Stimulated activated naive CD8-positive, alpha-beta T cell treated with anti-CD3 and anti-CD28 coated beads, Interleukin-15, amount 100 ng/mL, for 72 hours (primary cell): ENCODE measurements around the gene JUND.

Source experiments
- ATAC-seq: fragments of 150-1000 bp; cut with Tn5 transposase; 2 replicates; pipeline ENCODE4 v1.10.0; 2021; ENCODE audit warnings: mild to moderate bottlenecking, moderate library complexity
- DNase-seq, 2 donors: peaks; one replicate each; pipeline ENCODE4 v3.0.0; 2021 to 2022
- H3K27ac Mint-ChIP-seq, 2 donors: one replicate each; pipeline ENCODE4 v1.8.0; 2022; ENCODE audit warnings: mild to moderate bottlenecking in 2 of 2, mixed read lengths in 2 of 2, moderate library complexity in 2 of 2
- H3K27me3 Mint-ChIP-seq: one replicate; pipeline ENCODE4 v1.8.0; 2022; ENCODE audit warnings: mixed read lengths
- H3K4me1 Mint-ChIP-seq: one replicate; pipeline ENCODE4 v1.8.0; 2022; ENCODE audit warnings: mild to moderate bottlenecking, mixed read lengths
- H3K4me3 Mint-ChIP-seq, 2 donors: one replicate each; pipeline ENCODE4 v1.8.0; 2022; ENCODE audit warnings: mild to moderate bottlenecking in 2 of 2, mixed read lengths in 2 of 2, moderate library complexity in 1 of 2
- H3K9me3 Mint-ChIP-seq, 2 donors: one replicate each; pipeline ENCODE4 v1.8.0; 2022; ENCODE audit warnings: mixed read lengths in 2 of 2

The JUND gene

DNA sequence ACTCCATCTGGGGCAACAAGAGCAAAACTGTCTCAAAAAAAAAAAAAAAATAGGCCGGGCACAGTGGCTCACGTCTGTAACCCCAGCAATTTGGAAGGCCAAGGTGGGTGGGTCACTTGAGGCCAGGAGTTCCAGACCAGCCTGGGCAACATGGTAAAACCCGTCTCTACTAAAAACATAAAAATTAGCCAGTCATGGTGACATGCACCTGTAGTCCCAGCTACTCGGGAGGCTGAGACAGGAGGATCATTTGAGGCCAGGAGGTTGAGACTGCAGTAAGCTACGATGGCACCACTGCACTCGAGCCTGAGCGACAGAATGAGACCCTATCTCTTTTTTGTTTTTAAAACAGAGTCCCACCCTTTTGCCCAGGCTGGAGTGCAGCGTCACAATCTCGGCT is 11.1 kb downstream of the JUND start:
- Mint-ChIP-seq H3K4me3 (no peak overlapping the region), H3K27ac (no peak overlapping the region), H3K4me1 (peaks cover 14% of the 10 kb centered on the region), H3K9me3 (no peaks in the 10 kb centered on the region), H3K27me3 (no peaks in the 10 kb centered on the region)
- DNase-seq (no peak), ATAC-seq (no peak)

DNA sequence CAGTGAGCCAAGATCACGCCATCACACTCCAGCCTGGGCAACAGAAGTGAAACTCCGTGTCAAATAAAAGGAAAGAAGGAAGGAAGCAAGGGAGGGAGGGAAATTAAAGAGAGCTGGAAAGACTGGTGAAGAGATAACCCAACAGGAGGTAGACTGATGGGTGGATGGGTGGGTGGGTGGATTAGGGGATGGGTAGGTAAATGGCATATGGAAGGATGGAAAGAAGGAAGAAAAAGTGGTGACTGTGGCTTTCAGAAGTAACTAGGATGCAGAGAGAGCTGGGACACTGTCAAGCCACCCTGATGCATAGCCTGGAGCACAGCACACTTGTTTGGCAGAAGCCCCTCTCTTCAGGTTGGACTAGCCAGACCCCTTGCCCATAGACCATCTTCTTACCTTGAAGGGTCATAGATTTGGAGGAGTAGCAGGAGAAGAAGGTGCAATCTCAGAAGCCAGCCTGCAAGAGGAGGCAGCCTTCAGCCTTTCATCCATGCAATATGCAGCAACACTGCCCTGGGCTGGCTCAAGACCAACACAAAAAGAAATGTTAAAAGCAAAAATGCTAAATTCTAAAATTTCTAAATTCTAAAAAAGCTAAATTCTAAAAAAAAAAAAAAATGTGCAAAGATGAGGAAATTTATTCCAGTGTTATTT is 12.2 kb downstream of the JUND start:
- Mint-ChIP-seq H3K4me1 (peaks cover 2% of the 10 kb centered on the region), H3K9me3 (no peaks in the 10 kb centered on the region), H3K4me3 (no peak overlapping the region), H3K27me3 (no peaks in the 10 kb centered on the region), H3K27ac (no peak overlapping the region)
- ATAC-seq (no peak), DNase-seq (no peak)

DNA sequence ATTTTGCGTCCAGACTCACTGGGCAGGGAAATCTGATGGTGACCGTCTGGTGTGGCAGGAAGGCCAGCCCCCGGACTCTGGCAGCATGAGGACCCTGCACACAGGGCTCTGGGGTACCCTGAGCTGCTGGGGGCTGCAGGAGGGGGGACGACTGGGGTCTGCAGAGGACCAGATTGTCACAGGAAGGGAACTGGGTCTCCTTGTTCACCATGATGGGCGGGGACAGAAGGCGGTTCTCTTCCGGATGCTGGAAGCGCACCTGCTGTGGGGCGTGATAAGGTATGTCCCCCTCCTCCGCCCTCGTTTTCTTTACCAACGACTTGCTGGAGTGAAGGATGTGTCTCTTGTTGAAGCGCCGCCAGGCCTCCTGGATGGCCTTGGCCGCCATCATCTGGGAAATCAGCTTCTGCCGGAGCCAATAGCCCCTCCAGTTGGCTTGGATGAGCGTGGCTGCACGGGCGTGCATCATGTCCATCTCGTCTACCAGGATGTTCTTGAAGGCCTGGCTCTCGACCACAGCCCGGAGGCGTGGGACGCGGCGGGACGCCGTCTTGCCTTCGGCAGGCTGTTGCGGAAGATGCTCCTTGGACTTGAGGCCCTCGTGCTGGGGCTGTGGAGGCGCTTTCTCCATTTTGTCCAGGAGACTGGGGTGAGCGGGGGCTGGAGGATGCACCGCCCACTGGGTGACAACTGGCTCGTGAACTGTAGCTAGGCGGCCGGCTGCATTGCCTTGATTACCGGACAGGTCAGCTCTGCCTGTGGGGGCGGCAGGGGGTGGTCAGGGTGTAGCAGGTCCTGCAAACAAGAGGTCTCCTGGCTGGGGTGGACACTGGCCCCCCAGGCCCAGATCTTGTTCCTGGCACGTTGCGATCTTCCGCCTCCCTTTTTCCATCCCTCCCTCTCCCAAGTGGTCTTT is 14.4 kb downstream of the JUND start:
- no peak overlapping the region for H3K4me3 Mint-ChIP-seq
- H3K4me1 Mint-ChIP-seq: no peaks in the 10 kb centered on the region
- no peak for ATAC-seq
- no peaks in the 10 kb centered on the region for H3K27me3 Mint-ChIP-seq
- DNase-seq: no peak
- peak overlapping the region in 1 of 2 donors; percentile 50 for H3K27ac Mint-ChIP-seq
- H3K9me3 Mint-ChIP-seq: no peaks in the 10 kb centered on the region

DNA sequence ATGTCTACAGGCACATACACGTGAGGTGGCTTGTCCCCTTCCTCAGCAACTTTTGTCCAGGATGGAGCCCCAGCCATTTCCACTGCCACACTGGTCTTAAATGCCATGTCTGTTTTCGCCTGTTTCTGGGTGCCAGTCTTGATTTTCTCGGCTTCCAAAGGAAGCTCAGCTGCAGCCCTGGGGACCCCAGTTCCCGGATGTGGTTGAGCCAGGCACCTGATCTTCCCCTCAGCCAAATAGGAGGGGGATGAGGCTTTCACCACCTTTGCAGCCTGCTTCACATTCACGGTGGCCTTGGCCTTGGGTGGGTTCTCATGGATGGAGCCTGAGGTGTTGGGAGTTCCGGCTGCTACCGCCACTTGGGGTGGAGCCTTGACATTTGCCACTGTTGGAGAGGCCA is 15.8 kb downstream of the JUND start:
- no peak for ATAC-seq
- H3K27me3 Mint-ChIP-seq: no peaks in the 10 kb centered on the region
- no peaks in the 10 kb centered on the region for H3K9me3 Mint-ChIP-seq
- H3K4me1 Mint-ChIP-seq: no peaks in the 10 kb centered on the region
- no peak overlapping the region for H3K4me3 Mint-ChIP-seq
- H3K27ac Mint-ChIP-seq: no peak overlapping the region
- DNase-seq: no peak

DNA sequence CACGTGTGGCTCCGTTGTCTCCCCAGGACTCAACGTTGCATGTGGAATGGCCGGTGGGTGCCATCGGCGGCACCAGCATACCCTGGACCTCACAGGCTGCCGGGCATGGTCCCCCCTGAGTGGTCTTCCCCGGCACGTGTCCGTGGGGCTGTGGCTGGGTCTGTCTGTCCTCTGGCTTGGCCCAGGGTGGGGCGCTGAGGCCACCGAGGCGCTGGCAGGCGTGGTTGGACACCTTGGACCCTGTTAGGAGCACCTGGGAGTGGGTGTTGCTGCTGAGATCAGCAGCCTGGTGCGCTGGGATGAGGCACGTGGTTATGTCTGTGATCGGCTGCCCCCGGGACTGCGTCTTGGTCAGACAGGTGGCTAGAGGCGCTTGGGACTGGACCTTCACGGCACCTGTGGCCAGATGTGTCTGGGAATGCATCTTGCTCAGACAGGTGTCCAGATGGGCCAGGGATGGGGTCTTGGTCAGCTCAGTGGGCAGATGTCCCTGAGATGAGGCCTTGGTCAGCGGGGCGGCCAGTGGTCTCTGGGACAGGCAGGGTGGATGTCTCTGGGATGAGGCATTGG is 16.4 kb downstream of the JUND start:
- ATAC-seq: no peak
- Mint-ChIP-seq H3K4me1 (no peaks in the 10 kb centered on the region), H3K27me3 (no peaks in the 10 kb centered on the region), H3K27ac (no peak overlapping the region), H3K4me3 (no peak overlapping the region), H3K9me3 (no peaks in the 10 kb centered on the region)
- DNase-seq: no peak

DNA sequence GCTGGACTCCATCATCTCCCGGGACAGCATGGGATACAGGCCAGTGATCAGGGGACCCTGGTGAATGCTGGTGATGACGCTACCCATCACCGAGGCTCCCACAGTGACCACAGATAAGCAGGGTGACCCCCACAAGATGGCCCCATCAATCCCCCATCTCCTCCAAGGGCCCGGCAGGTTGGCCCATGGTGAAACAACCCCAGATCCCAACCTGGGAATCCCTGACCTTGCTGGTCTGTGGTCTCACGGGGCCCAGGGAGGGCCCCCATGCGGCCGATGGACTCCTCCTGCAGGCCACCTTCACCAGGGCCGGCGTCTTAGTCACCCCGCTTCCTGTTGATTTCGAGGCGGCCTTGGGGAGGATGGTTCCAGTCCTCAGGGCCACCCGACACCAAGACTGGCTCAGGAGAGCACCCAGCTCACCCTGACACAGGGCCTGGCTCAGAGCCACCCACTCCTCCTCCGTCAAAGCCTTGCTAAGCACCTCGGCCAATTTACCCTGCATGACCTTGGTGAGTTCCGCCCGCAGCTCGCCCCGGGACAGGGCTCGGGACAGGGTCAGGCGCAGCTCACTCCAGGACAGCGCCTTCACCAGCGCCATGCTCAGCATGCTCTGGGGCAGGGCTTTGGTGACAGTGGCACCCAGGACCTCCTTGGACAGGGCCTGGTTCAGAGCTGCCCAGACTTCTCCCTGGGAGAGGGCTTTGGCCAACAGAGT is 17.1 kb downstream of the JUND start:
- Mint-ChIP-seq H3K9me3 (no peaks in the 10 kb centered on the region), H3K4me1 (no peaks in the 10 kb centered on the region), H3K4me3 (no peak overlapping the region), H3K27ac (no peak overlapping the region), H3K27me3 (no peaks in the 10 kb centered on the region)
- no peak for ATAC-seq
- no peak for DNase-seq

DNA sequence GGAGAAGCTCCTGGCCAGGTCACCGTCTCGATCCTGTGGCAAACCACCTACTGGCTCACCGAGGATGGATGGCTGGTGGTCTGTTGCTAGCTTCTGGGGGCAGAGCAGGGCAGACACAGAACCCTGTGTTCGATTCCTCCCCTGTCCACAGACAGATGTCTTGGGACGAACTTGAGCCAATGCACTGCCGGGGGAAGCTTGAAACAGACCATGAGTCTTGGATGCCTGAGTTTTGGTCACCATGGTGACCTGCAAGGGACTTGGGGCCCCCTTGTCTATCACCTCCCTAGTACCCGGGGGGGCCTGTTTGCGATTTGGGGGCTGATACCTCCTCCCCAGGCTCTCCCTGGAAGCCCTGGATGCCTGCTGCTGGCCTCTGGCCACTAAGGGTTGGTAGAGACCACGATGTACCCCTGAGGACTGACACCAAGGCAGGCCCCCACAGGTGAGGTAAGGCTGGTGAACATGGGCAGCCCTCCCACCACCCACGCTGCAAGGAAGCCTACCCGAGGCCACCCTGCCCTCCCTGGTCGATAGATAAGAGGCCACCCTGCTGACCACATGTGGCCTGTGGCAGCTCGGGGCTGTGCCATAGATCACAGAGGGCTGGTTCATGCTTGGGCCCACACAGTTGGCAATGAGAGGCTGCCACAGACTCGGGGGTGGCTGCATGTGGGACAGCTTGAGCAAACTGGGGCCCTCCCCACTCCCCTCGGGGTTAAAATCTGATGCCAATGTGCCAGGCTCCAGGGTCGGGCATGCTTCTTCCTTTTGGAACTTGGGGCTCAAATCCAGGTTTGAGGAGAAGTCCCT is 17.9 kb downstream of the JUND start:
- Mint-ChIP-seq H3K27ac (no peak overlapping the region), H3K27me3 (no peaks in the 10 kb centered on the region), H3K4me1 (no peaks in the 10 kb centered on the region), H3K9me3 (no peaks in the 10 kb centered on the region), H3K4me3 (no peak overlapping the region)
- DNase-seq: no peak
- ATAC-seq: no peak

DNA sequence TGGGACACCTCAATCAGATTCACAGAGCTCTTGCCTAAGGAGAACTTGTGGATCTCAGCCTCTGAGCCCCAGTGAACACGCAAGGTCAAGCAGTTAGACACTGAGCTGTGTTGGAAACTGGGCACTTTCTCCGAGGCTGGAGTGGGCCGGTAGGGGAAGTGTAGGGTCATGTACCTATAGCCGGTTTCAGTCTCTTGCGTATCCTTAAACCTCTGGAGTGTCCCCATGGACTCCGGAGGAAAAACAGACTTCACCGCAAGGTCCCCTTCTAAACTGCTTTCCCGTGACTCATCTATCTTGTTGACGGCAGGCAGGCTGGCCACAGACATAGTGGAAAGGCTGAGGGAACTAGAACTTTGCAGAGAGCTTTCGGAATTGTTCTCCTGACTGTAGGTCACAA is 18.5 kb downstream of the JUND start:
- H3K4me1 Mint-ChIP-seq: no peaks in the 10 kb centered on the region
- no peak overlapping the region for H3K27ac Mint-ChIP-seq
- H3K27me3 Mint-ChIP-seq: no peaks in the 10 kb centered on the region
- DNase-seq: no peak
- H3K9me3 Mint-ChIP-seq: no peaks in the 10 kb centered on the region
- no peak for ATAC-seq
- H3K4me3 Mint-ChIP-seq: no peak overlapping the region

DNA sequence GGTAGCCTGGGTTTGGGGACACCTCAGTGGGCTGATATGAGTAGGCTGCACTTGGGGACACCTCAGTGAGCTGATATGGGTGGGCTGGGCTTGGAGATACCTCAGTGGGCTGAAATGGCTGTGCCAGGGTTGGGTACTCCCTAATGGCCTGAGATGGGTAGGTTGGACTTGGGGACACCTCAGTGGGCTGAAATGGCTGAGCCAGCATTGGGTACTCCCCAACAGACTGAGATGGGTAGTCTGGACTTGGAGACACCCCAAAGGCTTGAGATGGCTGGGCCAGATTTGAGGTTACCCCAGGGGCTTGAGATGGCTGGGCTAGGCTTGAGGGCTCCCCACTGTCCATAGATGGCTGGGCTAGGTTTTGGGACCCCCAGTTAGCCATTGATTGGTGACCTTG is 19.3 kb downstream of the JUND start:
- ATAC-seq: no peak
- Mint-ChIP-seq H3K27ac (peak overlapping the region; percentile 65 to 89), H3K9me3 (no peaks in the 10 kb centered on the region), H3K4me3 (no peak overlapping the region), H3K27me3 (no peaks in the 10 kb centered on the region), H3K4me1 (no peaks in the 10 kb centered on the region)
- DNase-seq: no peak

DNA sequence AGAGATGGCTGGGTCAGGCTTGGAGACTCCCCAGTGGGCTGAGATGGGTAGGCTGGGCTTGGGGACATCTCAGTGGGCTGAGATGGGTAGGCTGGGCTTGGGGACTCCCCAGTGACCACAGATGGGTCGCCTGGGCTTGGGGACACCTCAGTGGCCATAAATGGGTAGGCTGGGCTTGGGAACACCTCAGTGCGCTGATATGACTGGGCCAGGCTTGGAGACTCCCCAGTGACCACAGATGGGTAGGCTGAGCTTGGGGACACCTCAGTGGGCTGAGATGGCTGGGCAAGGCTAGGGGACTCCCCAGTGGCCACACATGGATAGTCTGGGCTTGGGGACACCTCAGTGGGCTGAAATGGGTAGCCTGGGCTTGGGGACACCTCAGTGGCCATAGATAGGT is 19.9 kb downstream of the JUND start:
- no peak for ATAC-seq
- H3K4me3 Mint-ChIP-seq: no peak overlapping the region
- no peaks in the 10 kb centered on the region for H3K9me3 Mint-ChIP-seq
- DNase-seq: no peak
- no peak overlapping the region for H3K27ac Mint-ChIP-seq
- no peaks in the 10 kb centered on the region for H3K27me3 Mint-ChIP-seq
- no peaks in the 10 kb centered on the region for H3K4me1 Mint-ChIP-seq

DNA sequence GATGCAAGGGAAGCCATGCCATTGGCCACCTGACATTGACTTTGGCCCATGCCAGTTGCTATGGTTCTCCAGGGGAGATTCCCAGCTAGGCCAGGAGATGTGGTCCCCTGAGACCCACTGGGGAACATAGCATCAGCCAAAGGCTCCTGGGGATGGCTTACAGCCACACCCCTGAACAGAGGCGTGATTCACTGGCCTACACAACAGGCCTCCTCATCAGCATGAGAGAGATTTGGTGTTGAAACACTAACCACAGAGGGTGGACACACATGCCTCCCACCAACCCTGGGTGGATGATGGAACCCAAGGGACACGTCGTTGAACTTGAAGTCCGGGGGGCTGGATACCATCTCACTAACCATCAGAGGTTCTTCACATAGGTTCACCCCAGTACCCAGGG is 21.5 kb downstream of the JUND start:
- DNase-seq: no peak
- peaks cover 5% of the 10 kb centered on the region for H3K4me1 Mint-ChIP-seq
- H3K9me3 Mint-ChIP-seq: no peaks in the 10 kb centered on the region
- H3K27ac Mint-ChIP-seq: no peak overlapping the region
- H3K27me3 Mint-ChIP-seq: peaks cover 9% of the 10 kb centered on the region
- H3K4me3 Mint-ChIP-seq: no peak overlapping the region
- no peak for ATAC-seq

DNA sequence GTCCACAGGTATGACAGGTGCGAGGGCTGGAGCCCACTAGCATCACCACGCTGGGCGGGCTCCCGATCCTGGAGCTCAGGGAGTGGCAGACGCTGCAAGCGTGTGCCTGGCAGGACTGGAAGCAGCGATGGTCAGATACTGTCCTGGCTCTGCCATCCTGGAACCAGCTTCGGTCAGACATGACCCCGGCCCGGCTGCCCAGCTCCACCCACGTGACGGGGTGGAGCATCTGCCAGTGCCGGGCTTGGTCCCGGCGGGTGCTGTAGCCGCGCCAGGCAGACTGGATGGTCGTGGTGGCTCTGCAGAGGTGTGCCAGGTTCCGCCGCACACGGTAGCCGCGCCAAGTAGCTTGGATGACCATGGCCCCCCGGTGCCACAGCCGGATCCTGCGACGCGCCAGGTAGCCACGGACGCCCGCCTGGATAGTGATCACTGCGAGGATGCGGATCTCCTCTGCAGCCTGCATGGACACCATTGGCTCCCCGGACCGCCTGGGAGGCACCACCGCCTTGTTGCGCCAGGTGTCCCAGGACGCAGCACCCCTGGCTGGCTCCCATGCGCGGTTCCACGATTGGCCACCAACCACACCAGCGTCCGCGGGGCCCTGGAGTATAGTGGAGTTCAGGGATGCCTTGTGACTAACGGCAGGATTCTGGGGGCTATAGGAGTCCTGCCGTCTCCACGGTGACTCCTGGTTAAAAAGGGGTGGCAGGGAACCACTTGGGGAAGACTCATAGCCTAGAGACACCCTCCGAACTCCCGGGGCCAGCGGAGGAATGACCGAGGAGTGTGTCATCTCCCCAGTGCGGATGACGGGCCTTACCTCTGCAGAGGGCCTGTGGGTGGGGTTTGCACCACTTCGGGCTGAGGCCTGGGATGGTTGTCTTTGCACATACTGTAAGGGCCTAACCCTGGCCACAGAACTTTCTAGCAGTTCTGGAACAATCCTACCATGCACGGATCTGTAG is 23.6 kb downstream of the JUND start:
- DNase-seq: no peak
- no peaks in the 10 kb centered on the region for H3K9me3 Mint-ChIP-seq
- H3K27me3 Mint-ChIP-seq: peaks cover 30% of the 10 kb centered on the region
- no peak overlapping the region for H3K4me3 Mint-ChIP-seq
- no peak for ATAC-seq
- peaks cover 5% of the 10 kb centered on the region for H3K4me1 Mint-ChIP-seq
- H3K27ac Mint-ChIP-seq: no peak overlapping the region

DNA sequence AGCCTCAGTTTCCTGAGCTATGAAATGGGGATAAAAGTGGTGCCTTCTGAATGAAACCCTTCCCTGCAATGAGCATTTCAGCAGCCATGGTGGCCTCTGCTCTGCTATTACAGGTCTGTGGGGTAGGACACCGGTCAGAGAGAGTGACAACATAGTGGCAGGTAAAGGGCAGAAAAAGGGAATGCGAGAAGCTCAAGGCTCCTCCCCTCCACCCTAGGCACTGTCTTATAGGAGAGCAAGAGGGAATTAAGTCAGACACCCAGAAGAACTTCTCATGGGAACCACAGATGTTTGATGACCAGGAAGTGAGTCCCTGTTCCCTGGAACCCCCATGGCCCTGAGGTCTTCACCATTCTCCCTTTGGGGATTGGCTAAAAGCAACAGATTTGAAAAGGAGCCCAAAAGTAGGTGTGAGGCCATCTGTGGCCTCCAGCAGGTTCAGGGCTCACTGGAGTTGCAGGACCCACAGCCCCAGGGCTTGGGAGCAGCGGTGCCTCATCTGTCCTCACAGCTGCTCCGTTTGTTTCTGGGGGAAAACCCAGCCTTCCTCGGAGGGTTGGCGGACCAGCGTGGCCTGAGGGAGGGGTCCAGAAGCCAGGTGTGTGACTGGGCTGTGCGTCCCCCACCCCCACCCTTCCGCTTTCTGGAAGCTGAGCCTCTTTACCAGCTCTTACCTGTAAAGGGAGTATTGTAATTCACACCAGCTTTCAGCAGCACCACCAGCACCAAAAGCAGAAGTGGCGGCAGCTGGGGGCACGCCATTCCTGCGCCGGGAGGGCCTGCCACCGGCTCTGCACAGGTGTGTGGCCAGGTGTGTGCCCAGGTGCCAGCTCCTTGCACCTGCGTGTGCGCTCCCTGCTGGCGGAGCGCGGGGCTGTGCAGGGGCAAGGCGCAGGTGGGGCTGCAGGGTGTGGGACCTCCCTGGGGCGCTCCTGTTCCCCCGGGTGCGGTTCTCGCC is 26.6 kb downstream of the JUND start:
- DNase-seq (no peak), ATAC-seq (no peak)
- peak overlapping the region in 1 of 2 donors; percentile 19 for H3K27ac Mint-ChIP-seq
- no peak overlapping the region for H3K4me3 Mint-ChIP-seq
- H3K9me3 Mint-ChIP-seq: no peaks in the 10 kb centered on the region
- H3K4me1 Mint-ChIP-seq: peaks cover 11% of the 10 kb centered on the region
- H3K27me3 Mint-ChIP-seq: peaks cover 53% of the 10 kb centered on the region
